Left lobe of liver (tissue), 2 donors: ENCODE results near the gene NOL4L. TPM values are rescaled to one million over a fixed set of nuclear protein-coding genes. Genes with fewer than 3 reads are reported as not detected.
A peak's percentile ranks its signal among the peaks of the same experiment; 100 is the strongest.

ENCODE experiments used
- ATAC-seq: fragments of 200-7000 bp; cut with Tn5 transposase; one replicate; pipeline ENCODE4 v1.9.1; 2020; ENCODE audit warnings: mild to moderate bottlenecking, moderate library complexity
- DNase-seq: peaks from one replicate; pipeline ENCODE4 v3.0.0-alpha.2; 2020; ENCODE audit warnings: low spot score
- total RNA-seq: library from RNA; stranded (reverse); gene quantifications from one replicate; pipeline ENCODE4 v1.2.1, GENCODE V29; 2021
- donor health status: DM: no; HTN: no; CAD: no; lungs with moderate emphysema.
- donor health status: DM: no; HTN: yes; CAD: no.

Gene NOL4L
- total RNA-seq, 1 donor from 2014 or later = 5.8 TPM

- ATAC-seq = no peak
These were observed 187.5 kb downstream of the NOL4L start for GRCh38 chr20:32397567-32398084.

GRCh38 chr20:32396646-32397160 is 188.4 kb downstream of the NOL4L start:
- ATAC-seq (peak; percentile 19), DNase-seq (no peak)

More at GRCh38 chr20:32397567-32398084, 187.5 kb downstream of the NOL4L start:
- DNase-seq = no peak

GRCh38 chr20:32395066-32395465 is 190.1 kb downstream of the NOL4L start:
- ATAC-seq (no peak), DNase-seq (no peak)

Other genes starting within 250 kb of the NOL4L start
- 28.5 TPM for gene ASXL1, start 227.0 kb downstream of the NOL4L start, total RNA-seq
- not detected for gene C20orf203, start 88.6 kb upstream of the NOL4L start, total RNA-seq
- 16.9 TPM for gene COMMD7, start 158.1 kb upstream of the NOL4L start, total RNA-seq
- 1.6 TPM for gene DNMT3B, start 177.1 kb upstream of the NOL4L start, total RNA-seq
- 9.6 TPM for gene MAPRE1, start 234.6 kb upstream of the NOL4L start, total RNA-seq